Esophagus squamous epithelium (tissue), 4 donors: Measurements from ENCODE around the gene LYL1.

ENCODE experiments used
- CTCF ChIP-seq, 6 experiments: fragments of 450-650 bp in 4 of 6; fragments of 200-600 bp in 2 of 6; sonication (generic) in 2 of 6; IDR thresholded peaks; one replicate each; pipeline ENCODE4 v1.5.1; 2016 to 2019; ENCODE audit warnings: antibody characterized with exemption in 6 of 6, mild to moderate bottlenecking in 4 of 6, moderate library complexity in 4 of 6
- POLR2A ChIP-seq, 4 donors: fragments of 450-650 bp; IDR thresholded peaks; one replicate each; pipeline ENCODE4 v1.6.1; 2017; ENCODE audit warnings: antibody characterized with exemption in 4 of 4, mild to moderate bottlenecking in 4 of 4, moderate library complexity in 3 of 4

DNA sequence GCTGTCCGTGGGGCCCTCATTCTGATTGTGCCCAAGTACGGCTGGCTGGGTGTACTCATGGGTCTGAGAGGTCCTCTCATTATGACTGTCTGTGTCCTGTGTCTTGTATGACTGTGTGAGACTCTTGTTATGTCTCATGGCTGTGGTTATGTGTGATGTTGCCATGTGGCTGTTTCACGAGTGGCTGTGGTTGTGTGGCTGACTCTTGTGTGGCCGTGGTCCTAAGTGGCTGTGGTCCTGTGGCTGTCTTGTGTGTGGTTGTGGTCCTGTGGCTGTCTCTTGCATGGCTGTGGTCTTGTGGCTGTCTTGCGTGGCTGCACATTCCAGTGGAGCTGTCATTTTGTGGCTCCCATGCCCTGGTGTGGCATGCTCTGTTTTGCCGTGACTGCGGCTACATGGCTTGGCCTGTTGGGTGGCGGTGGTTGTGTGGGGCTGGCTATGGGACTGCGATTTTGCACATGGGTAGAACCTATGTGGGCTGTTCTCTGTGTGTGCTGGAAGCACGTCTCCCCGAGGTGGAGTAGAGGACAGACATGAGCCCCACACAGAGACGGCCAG lies 2.5 kb downstream of the LYL1 start:
- TF ChIP-seq CTCF (IDR thresholded peaks at IDR 0.05) (no peak), POLR2A (IDR thresholded peaks at IDR 0.05) (no peak)
